Measurements from ENCODE around the gene GGACT.

GGACT gene

DNA sequence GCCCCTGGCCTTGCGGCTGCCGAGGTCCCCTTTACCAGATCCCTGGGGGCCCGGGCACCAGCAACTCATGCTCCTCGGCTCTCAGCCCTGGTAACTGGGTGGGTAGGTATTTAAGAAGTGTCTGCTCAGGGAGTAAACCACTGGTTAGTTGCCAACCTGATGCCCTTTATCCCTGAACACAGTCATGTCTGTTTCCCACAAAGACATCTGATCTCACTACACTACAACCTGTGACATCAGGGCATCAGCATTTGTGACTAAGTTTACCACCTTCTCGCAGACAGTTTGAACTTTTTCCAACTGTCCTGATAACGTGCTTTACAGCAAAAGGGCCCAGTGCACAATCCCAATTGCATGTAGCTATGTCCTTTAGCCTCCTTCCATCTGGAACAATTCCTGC lies 22.0 kb downstream of the GGACT start:
- Histone ChIP-seq H3K36me3 (ENCODE audit: control insufficient read depth in 4 of 4, insufficient read depth in 4 of 4, low read length in 3 of 4) (no peaks in the 10 kb centered on the region), H3K4me1 (ENCODE audit: control extremely low read depth in 1 of 4, control insufficient read depth in 4 of 4, insufficient read depth in 4 of 4, low read length in 3 of 4) (no peaks in the 10 kb centered on the region), H3K27me3 (replicated peaks in 2 of 5; ENCODE audit: control insufficient read depth in 4 of 5, insufficient read depth in 5 of 5, low read length in 4 of 5) (no peaks in the 10 kb centered on the region), H3K9me3 (ENCODE audit: control extremely low read depth in 1 of 5, control insufficient read depth in 4 of 5, insufficient read depth in 2 of 5, low read depth in 1 of 5, low read length in 4 of 5) (peaks cover 0 to 7% (median 4%) of the 10 kb centered on the region in 5 experiments), H3K27ac (ENCODE audit: insufficient read depth in 1 of 2, low read depth in 1 of 2, low read length in 2 of 2, poor library complexity in 1 of 2, severe bottlenecking in 2 of 2) (no peak overlapping the region), H3K4me3 (ENCODE audit: control insufficient read depth in 1 of 7, extremely low read depth in 1 of 7, insufficient read depth in 4 of 7, low read depth in 2 of 7, low read length in 6 of 7) (no peak overlapping the region)
- DNase-seq, result no peak
- POLR2A ChIA-PET, result no interaction called here
- CTCF ChIA-PET, result interaction anchor here (1.5 kb wide), 1 partner anchor 8 kb away, joined by 8 read pairs; no protein-coding TSS in a partner anchor
- WGBS (ENCODE audit: insufficient coverage), result 100% methylated on average over 2 of the region's 6 CpGs

GRCh38 chr13:100565286-100565685 lies 23.3 kb downstream of the GGACT start:
- WGBS (ENCODE audit: insufficient coverage), result 85% methylated on average over 8 of the region's 8 CpGs
- ChIA-PET CTCF (interaction anchor here (0.7 to 1.5 kb wide), 3 partner anchors 9 to 1299 kb away, joined by 3 to 8 read pairs (median 3); no protein-coding TSS in a partner anchor), POLR2A (no interaction called here)
- Histone ChIP-seq H3K27me3 (replicated peaks in 2 of 5; ENCODE audit: control insufficient read depth in 4 of 5, insufficient read depth in 5 of 5, low read length in 4 of 5) (no peaks in the 10 kb centered on the region), H3K9me3 (ENCODE audit: control extremely low read depth in 1 of 5, control insufficient read depth in 4 of 5, insufficient read depth in 2 of 5, low read depth in 1 of 5, low read length in 4 of 5) (peaks cover 0 to 7% (median 4%) of the 10 kb centered on the region in 5 experiments), H3K4me3 (ENCODE audit: control insufficient read depth in 1 of 7, extremely low read depth in 1 of 7, insufficient read depth in 4 of 7, low read depth in 2 of 7, low read length in 6 of 7) (no peak overlapping the region), H3K4me1 (ENCODE audit: control extremely low read depth in 1 of 4, control insufficient read depth in 4 of 4, insufficient read depth in 4 of 4, low read length in 3 of 4) (no peaks in the 10 kb centered on the region), H3K27ac (ENCODE audit: insufficient read depth in 1 of 2, low read depth in 1 of 2, low read length in 2 of 2, poor library complexity in 1 of 2, severe bottlenecking in 2 of 2) (no peak overlapping the region), H3K36me3 (ENCODE audit: control insufficient read depth in 4 of 4, insufficient read depth in 4 of 4, low read length in 3 of 4) (no peaks in the 10 kb centered on the region)
- DNase-seq, result no peak

GRCh38 chr13:100564444-100565223 lies 24.0 kb downstream of the GGACT start:
- H3K4me3 ChIP-seq (ENCODE audit: control insufficient read depth in 1 of 7, extremely low read depth in 1 of 7, insufficient read depth in 4 of 7, low read depth in 2 of 7, low read length in 6 of 7), result peak overlapping the region in 1 of 7 experiments; percentile 2
- POLR2A ChIA-PET, result no interaction called here
- peaks cover 0 to 7% (median 4%) of the 10 kb centered on the region in 5 experiments for H3K9me3 ChIP-seq (ENCODE audit: control extremely low read depth in 1 of 5, control insufficient read depth in 4 of 5, insufficient read depth in 2 of 5, low read depth in 1 of 5, low read length in 4 of 5)
- no peaks in the 10 kb centered on the region for H3K27me3 ChIP-seq (replicated peaks in 2 of 5; ENCODE audit: control insufficient read depth in 4 of 5, insufficient read depth in 5 of 5, low read length in 4 of 5)
- no peaks in the 10 kb centered on the region for H3K4me1 ChIP-seq (ENCODE audit: control extremely low read depth in 1 of 4, control insufficient read depth in 4 of 4, insufficient read depth in 4 of 4, low read length in 3 of 4)
- H3K36me3 ChIP-seq (ENCODE audit: control insufficient read depth in 4 of 4, insufficient read depth in 4 of 4, low read length in 3 of 4), result no peaks in the 10 kb centered on the region
- no peak overlapping the region for H3K27ac ChIP-seq (ENCODE audit: insufficient read depth in 1 of 2, low read depth in 1 of 2, low read length in 2 of 2, poor library complexity in 1 of 2, severe bottlenecking in 2 of 2)
- 98% methylated on average over 4 of the region's 13 CpGs for WGBS (ENCODE audit: insufficient coverage)
- CTCF ChIA-PET, result interaction anchor here (0.7 to 1.5 kb wide), 3 partner anchors 10 to 1299 kb away, joined by 3 to 8 read pairs (median 3); no protein-coding TSS in a partner anchor
- no peak for DNase-seq

DNA sequence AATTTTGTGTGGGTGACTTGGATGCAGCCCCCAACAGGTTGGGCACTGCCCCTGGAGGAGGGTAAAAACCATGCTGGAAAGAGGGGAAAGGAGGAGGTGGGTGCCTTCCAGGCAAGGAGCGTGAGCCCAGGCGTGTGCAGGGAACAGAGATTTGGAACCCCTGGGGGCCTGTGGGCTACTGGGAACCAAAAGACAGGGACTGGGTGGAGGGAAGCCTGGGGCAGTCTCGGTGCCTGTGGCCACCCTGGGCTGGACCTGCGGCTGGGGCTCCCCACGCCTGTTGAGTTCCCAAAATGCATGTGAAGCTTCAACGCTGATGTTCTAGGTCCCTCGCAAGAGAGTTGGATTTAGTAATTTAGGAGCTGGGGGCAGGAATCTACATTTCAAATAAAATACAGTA lies 24.8 kb downstream of the GGACT start:
- CTCF ChIA-PET, result no interaction called here
- Histone ChIP-seq H3K27ac (ENCODE audit: insufficient read depth in 1 of 2, low read depth in 1 of 2, low read length in 2 of 2, poor library complexity in 1 of 2, severe bottlenecking in 2 of 2) (no peak overlapping the region), H3K27me3 (replicated peaks in 2 of 5; ENCODE audit: control insufficient read depth in 4 of 5, insufficient read depth in 5 of 5, low read length in 4 of 5) (no peaks in the 10 kb centered on the region), H3K9me3 (ENCODE audit: control extremely low read depth in 1 of 5, control insufficient read depth in 4 of 5, insufficient read depth in 2 of 5, low read depth in 1 of 5, low read length in 4 of 5) (peaks cover 0 to 7% (median 4%) of the 10 kb centered on the region in 5 experiments), H3K4me3 (ENCODE audit: control insufficient read depth in 1 of 7, extremely low read depth in 1 of 7, insufficient read depth in 4 of 7, low read depth in 2 of 7, low read length in 6 of 7) (no peak overlapping the region), H3K36me3 (ENCODE audit: control insufficient read depth in 4 of 4, insufficient read depth in 4 of 4, low read length in 3 of 4) (no peaks in the 10 kb centered on the region), H3K4me1 (ENCODE audit: control extremely low read depth in 1 of 4, control insufficient read depth in 4 of 4, insufficient read depth in 4 of 4, low read length in 3 of 4) (no peaks in the 10 kb centered on the region)
- WGBS (ENCODE audit: insufficient coverage), result 96% methylated on average over 2 of the region's 7 CpGs
- DNase-seq, result no peak
- POLR2A ChIA-PET, result no interaction called here

GRCh38 chr13:100561599-100562204 lies 26.9 kb downstream of the GGACT start:
- no peak overlapping the region for H3K4me3 ChIP-seq (ENCODE audit: control insufficient read depth in 1 of 7, extremely low read depth in 1 of 7, insufficient read depth in 4 of 7, low read depth in 2 of 7, low read length in 6 of 7)
- WGBS (ENCODE audit: insufficient coverage), result 98% methylated on average over 6 of the region's 7 CpGs
- H3K27me3 ChIP-seq (replicated peaks in 2 of 5; ENCODE audit: control insufficient read depth in 4 of 5, insufficient read depth in 5 of 5, low read length in 4 of 5), result no peaks in the 10 kb centered on the region
- CTCF ChIA-PET, result interaction anchor here (3.2 kb wide), 1 partner anchor 12 kb away, joined by 22 read pairs; no protein-coding TSS in a partner anchor
- peaks cover 0 to 7% (median 4%) of the 10 kb centered on the region in 5 experiments for H3K9me3 ChIP-seq (ENCODE audit: control extremely low read depth in 1 of 5, control insufficient read depth in 4 of 5, insufficient read depth in 2 of 5, low read depth in 1 of 5, low read length in 4 of 5)
- H3K36me3 ChIP-seq (ENCODE audit: control insufficient read depth in 4 of 4, insufficient read depth in 4 of 4, low read length in 3 of 4), result no peaks in the 10 kb centered on the region
- no peak for DNase-seq
- H3K27ac ChIP-seq (ENCODE audit: insufficient read depth in 1 of 2, low read depth in 1 of 2, low read length in 2 of 2, poor library complexity in 1 of 2, severe bottlenecking in 2 of 2), result no peak overlapping the region
- POLR2A ChIA-PET, result no interaction called here
- no peaks in the 10 kb centered on the region for H3K4me1 ChIP-seq (ENCODE audit: control extremely low read depth in 1 of 4, control insufficient read depth in 4 of 4, insufficient read depth in 4 of 4, low read length in 3 of 4)

DNA sequence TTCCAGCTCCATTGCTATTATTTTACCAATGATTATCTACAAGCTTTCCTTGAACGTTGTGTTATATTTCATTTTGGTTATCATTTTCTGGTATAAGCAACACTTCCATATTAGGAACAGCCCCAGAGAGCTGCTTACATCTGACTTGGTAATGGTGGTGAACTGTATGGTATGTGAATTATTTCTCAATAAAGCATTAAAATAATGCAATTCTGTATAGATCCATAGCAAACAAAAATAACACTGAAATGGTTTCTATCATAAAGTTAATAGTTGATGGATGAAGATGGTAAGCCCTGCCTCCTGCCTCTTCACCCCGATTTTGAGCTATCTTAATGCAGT lies 27.5 kb downstream of the GGACT start:
- no CpG with 5 or more reads among the region's 2 CpGs for WGBS (ENCODE audit: insufficient coverage)
- no peak for DNase-seq
- H3K36me3 ChIP-seq (ENCODE audit: control insufficient read depth in 4 of 4, insufficient read depth in 4 of 4, low read length in 3 of 4), result no peaks in the 10 kb centered on the region
- ChIA-PET CTCF (interaction anchor here (1.0 to 3.2 kb wide), 2 partner anchors 12 to 18 kb away, joined by 3 to 22 read pairs; no protein-coding TSS in a partner anchor), POLR2A (no interaction called here)
- H3K9me3 ChIP-seq (ENCODE audit: control extremely low read depth in 1 of 5, control insufficient read depth in 4 of 5, insufficient read depth in 2 of 5, low read depth in 1 of 5, low read length in 4 of 5), result peaks cover 0 to 5% (median 2%) of the 10 kb centered on the region in 5 experiments
- no peaks in the 10 kb centered on the region for H3K27me3 ChIP-seq (replicated peaks in 2 of 5; ENCODE audit: control insufficient read depth in 4 of 5, insufficient read depth in 5 of 5, low read length in 4 of 5)
- H3K4me3 ChIP-seq (ENCODE audit: control insufficient read depth in 1 of 7, extremely low read depth in 1 of 7, insufficient read depth in 4 of 7, low read depth in 2 of 7, low read length in 6 of 7), result no peak overlapping the region
- H3K27ac ChIP-seq (ENCODE audit: insufficient read depth in 1 of 2, low read depth in 1 of 2, low read length in 2 of 2, poor library complexity in 1 of 2, severe bottlenecking in 2 of 2), result no peak overlapping the region
- H3K4me1 ChIP-seq (ENCODE audit: control extremely low read depth in 1 of 4, control insufficient read depth in 4 of 4, insufficient read depth in 4 of 4, low read length in 3 of 4), result no peaks in the 10 kb centered on the region
